Chondrocyte (in vitro differentiated cells): ENCODE results near the gene PNPLA2. TPM values are rescaled to one million over a fixed set of nuclear protein-coding genes. Genes with fewer than 3 reads are reported as not detected.

ENCODE experiments used
- DNase-seq: peaks from one replicate; pipeline ENCODE4 v3.0.0; 2021; ENCODE audit warnings: mixed read lengths, low spot score
- H3K27ac Mint-ChIP-seq: one replicate; pipeline ENCODE4 v1.8.0; 2021; ENCODE audit warnings: mild to moderate bottlenecking, moderate library complexity, mixed read lengths; ENCODE audit not compliant: unreplicated experiment
- H3K27me3 Mint-ChIP-seq: 2 replicates; pipeline ENCODE4 v1.8.0; 2021; ENCODE audit warnings: low read depth, mixed read lengths
- H3K36me3 Mint-ChIP-seq: 2 replicates; pipeline ENCODE4 v1.8.0; 2021; ENCODE audit warnings: low read depth, mixed read lengths
- H3K4me1 Mint-ChIP-seq: 2 replicates; pipeline ENCODE4 v1.8.0; 2021; ENCODE audit warnings: low read depth, mild to moderate bottlenecking, mixed read lengths
- H3K4me3 Mint-ChIP-seq: one replicate; pipeline ENCODE4 v1.8.0; 2021; ENCODE audit warnings: mild to moderate bottlenecking, moderate library complexity, mixed read lengths; ENCODE audit not compliant: unreplicated experiment
- H3K9me3 Mint-ChIP-seq: 2 replicates; pipeline ENCODE4 v1.8.0; 2021; ENCODE audit warnings: low read depth, mixed read lengths
- CTCF ChIP-seq: fragments of 200-600 bp; sonication (generic); IDR thresholded peaks from 2 replicates; pipeline ENCODE4 v1.5.0; 2021; ENCODE audit warnings: antibody characterized with exemption, mild to moderate bottlenecking, moderate library complexity
- total RNA-seq: library from RNA; stranded (reverse); gene quantifications from 3 replicates; pipeline ENCODE4 v1.2.1, GENCODE V29; 2021

Gene PNPLA2
- total RNA-seq, 1 donor from 2014 or later: 56.0 TPM

- H3K27me3 Mint-ChIP-seq: no peaks in the 10 kb centered on the region
- H3K27ac Mint-ChIP-seq: peak overlapping the region; percentile 73
- H3K4me3 Mint-ChIP-seq: peak overlapping the region; percentile 80
- peaks cover 6% of the 10 kb centered on the region for H3K36me3 Mint-ChIP-seq
- H3K9me3 Mint-ChIP-seq: no peaks in the 10 kb centered on the region
- no peak for DNase-seq
- no peak for TF ChIP-seq CTCF
- peaks cover 22% of the 10 kb centered on the region for H3K4me1 Mint-ChIP-seq
Observed at GRCh38 chr11:820655-821511, 2.2 kb downstream of the PNPLA2 start.

- Mint-ChIP-seq H3K9me3 (no peaks in the 10 kb centered on the region), H3K27ac (no peak overlapping the region)
- DNase-seq: no peak
Observed at GRCh38 chr11:821512-822371, 3.0 kb downstream of the PNPLA2 start.

GRCh38 chr11:823441-824291 lies 5.0 kb downstream of the PNPLA2 start:
- H3K9me3 Mint-ChIP-seq: no peaks in the 10 kb centered on the region
- H3K36me3 Mint-ChIP-seq: peaks cover 6% of the 10 kb centered on the region
- TF ChIP-seq CTCF: no peak
- no peak overlapping the region for H3K4me3 Mint-ChIP-seq
- no peak overlapping the region for H3K27ac Mint-ChIP-seq
- DNase-seq: no peak
- H3K4me1 Mint-ChIP-seq: peaks cover 33% of the 10 kb centered on the region
- no peaks in the 10 kb centered on the region for H3K27me3 Mint-ChIP-seq

More at GRCh38 chr11:821512-822371, 3.0 kb downstream of the PNPLA2 start:
- Mint-ChIP-seq H3K4me1 (peaks cover 26% of the 10 kb centered on the region), H3K36me3 (peaks cover 6% of the 10 kb centered on the region), H3K27me3 (no peaks in the 10 kb centered on the region), H3K4me3 (no peak overlapping the region)
- no peak for TF ChIP-seq CTCF

GRCh38 chr11:824292-824880 lies 5.7 kb downstream of the PNPLA2 start:
- DNase-seq: no peak
- no peak overlapping the region for H3K27ac Mint-ChIP-seq
- no peak for TF ChIP-seq CTCF
- H3K4me1 Mint-ChIP-seq: peaks cover 40% of the 10 kb centered on the region
- no peak overlapping the region for H3K4me3 Mint-ChIP-seq
- peaks cover 6% of the 10 kb centered on the region for H3K36me3 Mint-ChIP-seq
- no peaks in the 10 kb centered on the region for H3K27me3 Mint-ChIP-seq
- H3K9me3 Mint-ChIP-seq: no peaks in the 10 kb centered on the region
